Gastroesophageal sphincter (tissue), 3 donors: Measurements from ENCODE around the gene GPR156.

Experiments used
- POLR2A ChIP-seq, 2 donors: fragments of 450-650 bp; IDR thresholded peaks; one replicate each; pipeline ENCODE4 v1.6.1; 2017; ENCODE audit warnings: antibody characterized with exemption in 2 of 2, mild to moderate bottlenecking in 2 of 2, moderate library complexity in 1 of 2
- POLR2AphosphoS5 ChIP-seq: sonication (generic); formaldehyde crosslinking; IDR thresholded peaks from one replicate; pipeline ENCODE4 v1.6.1; 2017; ENCODE audit warnings: antibody characterized with exemption
- TF ChIP-seq, protein P1 (sequence below), 4 experiments: fragments of 200-600 bp in 2 of 4; fragments of 450-650 bp in 2 of 4; sonication (generic) in 1 of 4; IDR thresholded peaks; one replicate each; pipeline ENCODE4 v1.5.1; 2017 to 2019; ENCODE audit warnings: antibody characterized with exemption in 4 of 4, mild to moderate bottlenecking in 2 of 4, moderate library complexity in 2 of 4

DNA sequence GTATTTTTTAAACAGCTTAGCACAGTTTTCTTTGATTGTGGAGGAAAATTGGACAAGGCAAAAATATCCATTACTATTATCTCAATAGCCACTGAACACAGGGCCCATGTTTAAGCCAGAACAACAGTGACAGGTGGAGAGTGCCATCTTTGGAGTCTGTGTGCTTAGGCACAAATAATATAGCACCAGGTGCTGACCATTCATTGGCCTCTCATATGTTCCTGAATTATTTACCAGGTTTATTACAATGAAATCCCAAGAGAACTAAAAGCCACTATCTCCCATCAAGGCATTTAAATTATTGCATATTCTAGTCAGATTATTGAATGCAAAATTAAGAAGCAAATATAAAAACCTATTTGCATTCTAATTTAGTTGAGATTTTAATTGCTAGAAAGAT, 39.6 kb downstream of the GPR156 start:
- TF ChIP-seq, protein P1, sequence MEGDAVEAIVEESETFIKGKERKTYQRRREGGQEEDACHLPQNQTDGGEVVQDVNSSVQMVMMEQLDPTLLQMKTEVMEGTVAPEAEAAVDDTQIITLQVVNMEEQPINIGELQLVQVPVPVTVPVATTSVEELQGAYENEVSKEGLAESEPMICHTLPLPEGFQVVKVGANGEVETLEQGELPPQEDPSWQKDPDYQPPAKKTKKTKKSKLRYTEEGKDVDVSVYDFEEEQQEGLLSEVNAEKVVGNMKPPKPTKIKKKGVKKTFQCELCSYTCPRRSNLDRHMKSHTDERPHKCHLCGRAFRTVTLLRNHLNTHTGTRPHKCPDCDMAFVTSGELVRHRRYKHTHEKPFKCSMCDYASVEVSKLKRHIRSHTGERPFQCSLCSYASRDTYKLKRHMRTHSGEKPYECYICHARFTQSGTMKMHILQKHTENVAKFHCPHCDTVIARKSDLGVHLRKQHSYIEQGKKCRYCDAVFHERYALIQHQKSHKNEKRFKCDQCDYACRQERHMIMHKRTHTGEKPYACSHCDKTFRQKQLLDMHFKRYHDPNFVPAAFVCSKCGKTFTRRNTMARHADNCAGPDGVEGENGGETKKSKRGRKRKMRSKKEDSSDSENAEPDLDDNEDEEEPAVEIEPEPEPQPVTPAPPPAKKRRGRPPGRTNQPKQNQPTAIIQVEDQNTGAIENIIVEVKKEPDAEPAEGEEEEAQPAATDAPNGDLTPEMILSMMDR (IDR thresholded peaks at IDR 0.05) = no peak
- TF ChIP-seq POLR2A (IDR thresholded peaks at IDR 0.05) = no peak
- TF ChIP-seq POLR2AphosphoS5 = no peak
